ENCODE results near the gene POU6F2. TPM values are rescaled to one million over a fixed set of nuclear protein-coding genes. Genes with fewer than 3 reads are reported as not detected.

Gene POU6F2
- total and polyA plus RNA-seq, 9 of the 15 experiments (the other 6 are each of a cell fraction or from before 2014, with no cell fraction given): 0.29 to 1.5 (median 0.96) TPM

- TF ChIP-seq ZNF146 (CRISPR knock-in tag; IDR thresholded peaks at IDR 0.05; ENCODE audit: unreplicated experiment): no peak
- TF ChIP-seq RFX1 (IDR thresholded peaks at IDR 0.05): no peak
- TF ChIP-seq E2F4 (CRISPR knock-in tag; IDR thresholded peaks at IDR 0.05; ENCODE audit: low read depth): no peak
- TF ChIP-seq SRSF9 (IDR thresholded peaks at IDR 0.05; ENCODE audit: borderline replicate concordance, low read depth, low read length): no peak
- no peak for TF ChIP-seq ZNF57 (CRISPR knock-in tag; IDR thresholded peaks at IDR 0.05)
- no peak for TF ChIP-seq ELK3 (CRISPR knock-in tag; IDR thresholded peaks at IDR 0.05)
- no peak for TF ChIP-seq ZBTB34 (CRISPR knock-in tag; IDR thresholded peaks at IDR 0.05)
- no peak for TF ChIP-seq C11orf30 (IDR thresholded peaks at IDR 0.05; ENCODE audit: low read depth)
- TF ChIP-seq RAD51 (IDR thresholded peaks at IDR 0.05; ENCODE audit: borderline replicate concordance, low read depth): no peak
- TF ChIP-seq ZNF830 (CRISPR knock-in tag; IDR thresholded peaks at IDR 0.05): no peak
- no peak for TF ChIP-seq GABPB2 (CRISPR knock-in tag; conservative IDR thresholded peaks at IDR 0.05)
- no peak for TF ChIP-seq FOXJ3 (CRISPR knock-in tag; IDR thresholded peaks at IDR 0.05)
- no peak for TF ChIP-seq GABPB1 (CRISPR knock-in tag; IDR thresholded peaks at IDR 0.05)
- TF ChIP-seq YY1 (IDR thresholded peaks at IDR 0.05; ENCODE audit: borderline replicate concordance in 1 of 3, control insufficient read depth in 1 of 3, extremely low read depth in 1 of 3, insufficient read depth in 3 of 3, insufficient read length in 1 of 3, insufficient replicate concordance in 2 of 3, low read depth in 1 of 3, low read length in 2 of 3): no peak
- no peak overlapping the region for H3K4me3 ChIP-seq
- H3K4me1 ChIP-seq (replicated peaks in 1 of 2; ENCODE audit: control insufficient read depth in 2 of 2, insufficient read depth in 2 of 2, low read length in 2 of 2): no peaks in the 10 kb centered on the region
- H3K36me3 ChIP-seq (ENCODE audit: control insufficient read depth, insufficient read depth, low read length): no peaks in the 10 kb centered on the region
- ChIA-PET CTCF (ENCODE audit: low intra/inter-chr PET ratio) (interaction anchor here (0.5 kb wide), 1 partner anchor 10 kb away, joined by 5 read pairs; no protein-coding TSS in a partner anchor), POLR2A (no interaction called here)
- no peak overlapping the region for H3K9ac ChIP-seq (ENCODE audit: insufficient read depth in 1 of 2, low read depth in 2 of 2, low read length in 2 of 2)
- H3K9me3 ChIP-seq (replicated peaks; ENCODE audit: control insufficient read depth, insufficient read depth, low read depth, low read length): no peaks in the 10 kb centered on the region
- no peaks in the 10 kb centered on the region for H4K20me1 ChIP-seq (replicated peaks; ENCODE audit: control insufficient read depth, insufficient read depth, low read length)
- no peaks in the 10 kb centered on the region for H3K79me2 ChIP-seq (ENCODE audit: control insufficient read depth, insufficient read depth, low read length)
- no peak overlapping the region for H3K4me2 ChIP-seq (ENCODE audit: insufficient read depth, low read length)
- intact Hi-C loops (cut with micrococcal nuclease) (no loop called here), in situ Hi-C loops (cut with MboI) (no loop called here)
- no peaks in the 10 kb centered on the region for H3K9me1 ChIP-seq (ENCODE audit: control insufficient read depth, insufficient read depth, low read length)
- DNase-seq (ENCODE audit: extremely low read depth in 1 of 4, low spot score in 3 of 4) (no peak), ATAC-seq (no peak), FAIRE-seq (no peak)
- no peak overlapping the region for H2AFZ ChIP-seq (ENCODE audit: low read depth, low read length)
- no peak overlapping the region for H3K27ac ChIP-seq (ENCODE audit: extremely low read depth, low read depth, low read length)
- 2% methylated on average over 3 of the region's 3 CpGs for WGBS (ENCODE audit: insufficient coverage, low coverage, missing lambda C conversion rate)
- BruUV-seq (replicated peaks): no TSS peak
- H3K27me3 ChIP-seq (ENCODE audit: control insufficient read depth in 2 of 2, insufficient read depth in 2 of 2, low read length in 2 of 2): peaks cover 8 to 20% of the 10 kb centered on the region in 2 experiments; a peak in 3 of 5 replicates
These were observed 456.3 kb downstream of the POU6F2 start for GRCh38 chr7:39434012-39434411.
